HL-60 (cell line): ENCODE results near the gene AP3S1.

Experiments
- POLR2AphosphoS5 ChIP-seq: IDR thresholded peaks from 2 replicates; pipeline ENCODE4 v1.6.1; 2012; ENCODE audit warnings: low read depth
- SPI1 ChIP-seq: IDR thresholded peaks from 2 replicates; pipeline ENCODE4 v1.6.1; 2012; ENCODE audit warnings: low read depth, mild to moderate bottlenecking, borderline replicate concordance
- TF ChIP-seq, protein P1 (sequence below): IDR thresholded peaks from one replicate; pipeline ENCODE4 v1.5.1; 2011; ENCODE audit warnings: low read length, control low read depth, inconsistent platforms; ENCODE audit not compliant: insufficient read depth

DNA sequence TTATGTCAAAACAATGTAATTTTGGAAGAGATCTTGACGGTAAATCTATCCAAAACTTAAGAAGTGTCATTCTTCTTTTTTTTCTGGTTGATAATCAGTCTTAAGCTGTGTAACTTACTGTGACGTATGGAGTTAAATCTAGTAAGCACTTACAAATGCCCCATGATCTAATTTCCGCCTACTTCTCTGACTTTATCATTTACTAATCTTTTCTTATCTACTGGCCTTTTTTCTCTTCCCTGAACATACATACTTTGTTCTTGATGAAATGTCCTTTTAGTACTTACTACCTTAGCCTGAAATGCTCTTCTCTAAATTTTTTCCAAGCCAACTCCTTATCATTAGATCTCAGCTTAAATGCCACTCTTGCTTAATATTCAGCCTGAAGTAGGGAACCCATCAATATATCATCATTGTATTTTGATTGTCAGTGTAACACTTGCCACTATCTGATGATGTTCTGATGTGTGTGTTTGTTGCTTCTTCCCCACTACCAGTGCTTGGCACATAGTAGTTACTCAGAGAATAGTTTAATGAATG is 27.6 kb downstream of the AP3S1 start:
- TF ChIP-seq, protein P1, sequence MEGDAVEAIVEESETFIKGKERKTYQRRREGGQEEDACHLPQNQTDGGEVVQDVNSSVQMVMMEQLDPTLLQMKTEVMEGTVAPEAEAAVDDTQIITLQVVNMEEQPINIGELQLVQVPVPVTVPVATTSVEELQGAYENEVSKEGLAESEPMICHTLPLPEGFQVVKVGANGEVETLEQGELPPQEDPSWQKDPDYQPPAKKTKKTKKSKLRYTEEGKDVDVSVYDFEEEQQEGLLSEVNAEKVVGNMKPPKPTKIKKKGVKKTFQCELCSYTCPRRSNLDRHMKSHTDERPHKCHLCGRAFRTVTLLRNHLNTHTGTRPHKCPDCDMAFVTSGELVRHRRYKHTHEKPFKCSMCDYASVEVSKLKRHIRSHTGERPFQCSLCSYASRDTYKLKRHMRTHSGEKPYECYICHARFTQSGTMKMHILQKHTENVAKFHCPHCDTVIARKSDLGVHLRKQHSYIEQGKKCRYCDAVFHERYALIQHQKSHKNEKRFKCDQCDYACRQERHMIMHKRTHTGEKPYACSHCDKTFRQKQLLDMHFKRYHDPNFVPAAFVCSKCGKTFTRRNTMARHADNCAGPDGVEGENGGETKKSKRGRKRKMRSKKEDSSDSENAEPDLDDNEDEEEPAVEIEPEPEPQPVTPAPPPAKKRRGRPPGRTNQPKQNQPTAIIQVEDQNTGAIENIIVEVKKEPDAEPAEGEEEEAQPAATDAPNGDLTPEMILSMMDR: no peak
- TF ChIP-seq POLR2AphosphoS5 (no peak), SPI1 (no peak)
